Breast epithelium (tissue), 3 donors: ENCODE results near the gene INHBE.

Source experiments
- CTCF ChIP-seq, 3 donors: fragments of 450-650 bp; IDR thresholded peaks; one replicate each; pipeline ENCODE4 v1.5.1; 2016 to 2017; ENCODE audit warnings: antibody characterized with exemption in 3 of 3, mild to moderate bottlenecking in 3 of 3, moderate library complexity in 3 of 3
- POLR2AphosphoS5 ChIP-seq, 3 donors: sonication (generic); formaldehyde crosslinking; IDR thresholded peaks; one replicate each; pipeline ENCODE4 v1.6.1; 2017; ENCODE audit warnings: antibody characterized with exemption in 3 of 3

- TF ChIP-seq CTCF (IDR thresholded peaks at IDR 0.05) (no peak), POLR2AphosphoS5 (IDR thresholded peaks at IDR 0.05) (no peak)
Observed at GRCh38 chr12:57458665-57459054, 3.6 kb downstream of the INHBE start.
